ENCODE data around the gene FAM13C. TPM values are rescaled to one million over a fixed set of nuclear protein-coding genes. Genes with fewer than 3 reads are reported as not detected.

The FAM13C gene
- total RNA-seq, 8 experiments from 2014 or later: 0.67 to 29.1 (median 14.9) TPM; not detected in 1

DNA sequence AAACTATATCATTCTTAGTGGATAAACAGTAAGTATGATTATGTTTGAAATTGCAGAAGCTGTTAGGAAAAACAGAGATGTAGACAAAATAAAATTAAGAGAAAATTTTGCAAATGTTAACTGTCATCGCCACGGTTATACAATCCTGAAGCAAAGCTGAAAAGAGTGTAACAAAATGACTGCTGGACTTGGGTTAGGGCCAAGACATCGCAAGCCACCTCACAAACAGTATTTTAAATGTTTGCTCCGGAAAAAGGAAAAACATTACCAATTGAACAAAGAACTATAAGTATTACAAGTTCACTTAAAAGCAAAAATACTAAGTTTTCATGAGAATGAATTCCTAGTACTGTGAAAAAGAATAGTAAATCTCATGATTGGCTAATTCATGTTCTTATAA lies 60.0 kb downstream of the FAM13C start:
- in situ Hi-C loops (cut with MboI; ENCODE audit: low pct_unique_long_range_greater_than_20kb in 2 of 9, low sequenced_read_pairs in 9 of 9, unreplicated experiment in 9 of 9): no loop called here
- Histone ChIP-seq H3K4me3 (no peak overlapping the region), H3K4me1 (replicated peaks in 1 of 2) (no peaks in the 10 kb centered on the region), H3K27ac (no peak overlapping the region)
- 58 to 100% (median 90%) methylated on average over 1 to 4 of the region's 4 CpGs for WGBS, 10 experiments
- no peak for ATAC-seq (replicated peaks in 6 of 8)

DNA sequence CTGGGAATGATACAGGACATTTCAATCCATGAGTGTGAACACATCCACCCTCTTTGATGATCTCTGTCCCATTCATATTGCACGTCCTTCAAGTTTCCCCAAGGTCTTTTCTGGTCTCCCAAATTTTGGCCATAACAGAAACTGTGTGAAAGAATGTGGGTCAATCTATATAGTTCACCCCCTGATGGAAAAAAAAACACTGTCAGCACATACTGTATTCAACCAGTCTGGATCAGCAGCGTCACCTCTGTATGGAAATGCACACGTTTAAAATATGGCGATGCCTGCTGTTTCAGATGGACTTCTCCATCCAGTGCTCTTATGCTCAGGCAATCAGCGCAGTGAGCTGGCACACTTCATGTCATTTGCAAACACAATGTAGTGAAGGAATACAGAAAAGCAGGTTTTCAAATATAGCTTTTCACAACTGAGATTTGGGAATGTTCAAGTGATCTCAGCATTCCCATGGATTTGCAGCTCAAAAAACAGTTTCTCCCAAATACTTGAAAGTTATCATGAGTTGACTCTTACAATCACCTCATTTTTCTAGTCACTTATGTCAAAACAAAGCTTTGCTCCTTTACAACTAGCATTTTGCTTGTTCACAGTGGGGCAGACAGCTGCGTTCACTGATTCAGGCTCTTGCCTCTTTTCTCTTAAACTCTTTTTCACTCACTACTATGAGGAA lies 61.1 kb downstream of the FAM13C start:
- 43 to 100% (median 88%) methylated on average over 1 to 6 of the region's 6 CpGs; no CpG with 5 or more reads in 1 of the 10 experiments for WGBS, 10 experiments
- no peak overlapping the region for H3K27ac ChIP-seq
- H3K4me3 ChIP-seq: no peak overlapping the region
- H3K4me1 ChIP-seq (replicated peaks in 1 of 2): no peaks in the 10 kb centered on the region
- no peak for ATAC-seq (replicated peaks in 6 of 8)
- in situ Hi-C loops (cut with MboI; ENCODE audit: low pct_unique_long_range_greater_than_20kb in 2 of 9, low sequenced_read_pairs in 9 of 9, unreplicated experiment in 9 of 9): no loop called here

DNA sequence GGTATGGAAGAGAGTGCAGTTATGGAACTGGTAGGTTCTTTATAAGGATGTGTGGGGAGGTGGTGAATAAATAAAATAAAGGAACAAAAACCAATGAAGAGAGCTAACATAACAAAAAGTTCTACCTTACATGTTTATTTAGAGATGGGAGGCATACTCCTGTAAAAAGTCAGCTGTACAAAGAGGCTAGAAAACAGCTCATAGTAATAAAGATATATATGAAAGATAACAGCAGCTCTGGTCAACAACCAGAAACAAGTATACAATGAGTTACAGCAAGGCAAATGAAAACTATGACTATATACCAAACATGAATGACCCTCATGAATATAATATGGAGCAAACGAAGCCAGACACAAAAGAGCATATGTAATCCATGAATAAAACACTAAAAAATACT lies 62.0 kb downstream of the FAM13C start:
- Histone ChIP-seq H3K4me3 (no peak overlapping the region), H3K27ac (no peak overlapping the region), H3K4me1 (replicated peaks in 1 of 2) (no peaks in the 10 kb centered on the region)
- 0 to 75% (median 54%) methylated on average over 1 of the region's 1 CpG; no CpG with 5 or more reads in 2 of the 10 experiments for WGBS, 10 experiments
- in situ Hi-C loops (cut with MboI; ENCODE audit: low pct_unique_long_range_greater_than_20kb in 2 of 9, low sequenced_read_pairs in 9 of 9, unreplicated experiment in 9 of 9): no loop called here
- ATAC-seq (replicated peaks in 6 of 8): no peak

DNA sequence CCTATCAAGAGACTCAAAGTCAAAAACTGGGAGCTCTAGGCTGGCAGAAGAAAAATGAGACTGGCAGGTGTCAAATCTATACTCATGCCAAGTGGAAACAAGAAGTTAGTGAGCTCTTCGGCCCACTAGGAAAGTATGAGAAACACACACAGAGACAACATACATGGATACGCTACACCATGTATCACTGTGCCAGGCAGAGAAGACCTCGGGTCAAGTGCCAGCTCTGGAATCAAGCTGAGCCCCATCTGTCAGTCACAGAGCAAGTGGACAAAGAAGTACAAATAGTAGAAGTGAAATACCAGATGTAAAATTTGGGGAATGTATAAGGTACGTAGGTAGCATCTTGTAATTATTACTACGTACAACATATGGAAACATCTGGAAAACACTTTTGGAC lies 62.4 kb downstream of the FAM13C start:
- no peaks in the 10 kb centered on the region for H3K4me1 ChIP-seq (replicated peaks in 1 of 2)
- H3K4me3 ChIP-seq: no peak overlapping the region
- no peak overlapping the region for H3K27ac ChIP-seq
- in situ Hi-C loops (cut with MboI; ENCODE audit: low pct_unique_long_range_greater_than_20kb in 2 of 9, low sequenced_read_pairs in 9 of 9, unreplicated experiment in 9 of 9): no loop called here
- no peak for ATAC-seq (replicated peaks in 6 of 8)
- WGBS, 10 experiments: 14 to 100% (median 69%) methylated on average over 2 to 5 of the region's 5 CpGs

DNA sequence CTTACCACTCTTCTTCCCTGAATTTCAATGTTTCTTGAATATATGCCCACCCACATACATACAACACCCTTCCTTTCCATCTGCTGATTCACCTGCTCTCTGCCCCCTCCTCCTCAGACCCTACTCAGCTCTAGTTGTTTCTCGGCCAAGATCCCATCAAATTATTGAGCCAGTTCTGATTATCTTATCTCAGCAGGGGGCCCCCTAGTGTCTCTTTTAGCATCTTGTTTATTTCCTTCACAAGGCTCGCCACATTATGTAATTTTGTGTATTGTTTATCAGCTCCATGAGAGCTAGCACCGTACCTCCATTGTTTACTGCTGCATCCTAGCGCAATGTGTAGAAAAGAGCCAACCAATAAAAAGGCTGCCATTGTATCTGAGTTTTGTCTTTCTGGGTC lies 71.9 kb downstream of the FAM13C start:
- ATAC-seq (replicated peaks in 6 of 8): no peak

GRCh38 chr10:59289853-59290252 lies 72.5 kb downstream of the FAM13C start:
- in situ Hi-C loops (cut with MboI; ENCODE audit: low pct_unique_long_range_greater_than_20kb in 2 of 9, low sequenced_read_pairs in 9 of 9, unreplicated experiment in 9 of 9): no loop called here
- peak in 2 of 8 experiments; percentile 32 to 67 for ATAC-seq (replicated peaks in 6 of 8)
- Histone ChIP-seq H3K4me3 (no peak overlapping the region), H3K27ac (no peak overlapping the region), H3K4me1 (replicated peaks in 1 of 2) (peaks cover under 1 to 1% of the 10 kb centered on the region in 2 donors)
- WGBS, 10 experiments: 0 to 67% (median 38%) methylated on average over 1 to 3 of the region's 3 CpGs; no CpG with 5 or more reads in 3 of the 10 experiments

More for the DNA sequence above, 71.9 kb downstream of the FAM13C start:
- WGBS, 10 experiments: 50 to 100% (median 94%) methylated on average over 1 to 4 of the region's 4 CpGs; no CpG with 5 or more reads in 1 of the 10 experiments
- in situ Hi-C loops (cut with MboI; ENCODE audit: low pct_unique_long_range_greater_than_20kb in 2 of 9, low sequenced_read_pairs in 9 of 9, unreplicated experiment in 9 of 9): no loop called here
- H3K27ac ChIP-seq: no peak overlapping the region
- H3K4me1 ChIP-seq (replicated peaks in 1 of 2): no peaks in the 10 kb centered on the region
- no peak overlapping the region for H3K4me3 ChIP-seq

- Histone ChIP-seq H3K4me3 (no peak overlapping the region), H3K27ac (no peak overlapping the region), H3K4me1 (replicated peaks in 1 of 2) (peaks cover 21 to 22% of the 10 kb centered on the region in 2 donors)
- ATAC-seq (replicated peaks in 6 of 8): peak in 1 of 8 experiments; percentile 45
- in situ Hi-C loops (cut with MboI; ENCODE audit: low pct_unique_long_range_greater_than_20kb in 2 of 9, low sequenced_read_pairs in 9 of 9, unreplicated experiment in 9 of 9): no loop called here
- WGBS, 10 experiments: 30 to 100% (median 94%) methylated on average over 1 to 3 of the region's 3 CpGs; no CpG with 5 or more reads in 2 of the 10 experiments
Measured at GRCh38 chr10:59287587-59288255, 74.6 kb downstream of the FAM13C start.

DNA sequence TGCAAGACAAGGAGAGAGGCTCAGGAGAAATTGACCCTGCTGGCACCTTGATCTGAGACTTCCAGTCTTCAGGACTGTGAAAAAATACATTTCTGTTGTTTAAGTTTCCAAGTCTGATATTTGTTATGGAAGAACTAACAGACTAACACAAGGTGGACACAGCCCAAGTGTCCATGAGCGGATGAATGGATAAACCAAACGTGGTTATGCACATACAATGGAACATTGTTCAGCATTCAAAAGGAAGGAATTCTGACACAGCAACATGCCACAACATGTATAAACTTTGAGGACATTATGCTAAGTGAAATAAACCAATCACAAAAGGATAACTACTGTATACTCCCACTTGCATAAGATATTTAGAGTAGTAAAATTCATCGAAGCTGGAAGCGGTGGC lies 76.5 kb downstream of the FAM13C start:
- 63 to 100% (median 83%) methylated on average over 2 to 4 of the region's 4 CpGs; no CpG with 5 or more reads in 2 of the 10 experiments for WGBS, 10 experiments
- no peak for ATAC-seq (replicated peaks in 6 of 8)
- in situ Hi-C loops (cut with MboI; ENCODE audit: low pct_unique_long_range_greater_than_20kb in 2 of 9, low sequenced_read_pairs in 9 of 9, unreplicated experiment in 9 of 9): no loop called here
- Histone ChIP-seq H3K27ac (no peak overlapping the region), H3K4me1 (replicated peaks in 1 of 2) (peaks cover 23 to 24% of the 10 kb centered on the region in 2 donors), H3K4me3 (no peak overlapping the region)

GRCh38 chr10:59285073-59285472 lies 77.3 kb downstream of the FAM13C start:
- ATAC-seq (replicated peaks in 6 of 8): no peak
- peak overlapping the region in 1 of 2 donors; percentile 78 for H3K27ac ChIP-seq
- no peak overlapping the region for H3K4me3 ChIP-seq
- 100% methylated on average over 1 of the region's 4 CpGs; no CpG with 5 or more reads in 9 of the 10 experiments for WGBS, 10 experiments
- peaks cover 23 to 24% of the 10 kb centered on the region in 2 donors for H3K4me1 ChIP-seq (replicated peaks in 1 of 2)
- in situ Hi-C loops (cut with MboI; ENCODE audit: low pct_unique_long_range_greater_than_20kb in 2 of 9, low sequenced_read_pairs in 9 of 9, unreplicated experiment in 9 of 9): no loop called here

DNA sequence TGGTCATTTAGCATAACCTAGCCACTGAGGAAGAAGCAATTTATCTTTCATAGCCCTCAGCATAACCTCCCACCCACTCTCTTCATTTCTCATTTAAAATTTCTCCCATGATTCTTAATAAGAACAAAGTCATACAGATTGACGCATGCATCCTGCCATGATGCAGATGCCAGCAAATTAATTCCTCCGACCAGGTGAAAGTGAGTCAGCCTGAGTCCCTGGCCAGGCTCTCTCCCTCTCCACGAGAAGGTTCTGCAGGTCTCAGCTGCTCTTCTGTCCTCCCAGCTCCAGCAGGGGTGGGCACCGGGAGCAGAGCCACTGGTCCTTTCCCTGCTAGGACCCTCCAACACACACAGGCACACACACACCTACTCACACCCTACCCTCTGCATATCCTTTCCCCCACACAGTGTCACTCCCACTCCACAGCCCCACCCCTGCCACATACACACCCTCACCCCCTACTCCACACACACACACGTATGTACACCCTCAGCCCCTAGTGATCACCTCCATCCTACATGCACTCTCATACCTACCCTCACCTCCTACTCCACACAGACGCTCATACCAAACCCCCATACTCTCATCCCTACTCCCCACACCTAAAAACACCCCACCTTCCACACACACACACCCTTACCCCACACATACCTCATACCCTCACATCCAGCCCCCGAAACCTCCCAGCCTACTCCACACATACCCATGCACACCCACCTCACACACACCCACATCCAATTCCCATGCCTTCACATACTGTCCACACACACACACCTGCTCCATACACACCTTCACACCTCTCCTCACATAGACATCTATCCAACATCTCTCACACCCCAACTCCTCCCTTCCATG lies 78.0 kb downstream of the FAM13C start:
- Histone ChIP-seq H3K4me3 (peak overlapping the region in 3 of 5 donors; percentile 9 to 21 (median 12)), H3K27ac (peak overlapping the region; percentile 56 to 78), H3K4me1 (replicated peaks in 1 of 2) (peaks cover 23 to 30% of the 10 kb centered on the region in 2 donors)
- peak in 6 of 8 experiments; percentile 25 to 75 (median 72) for ATAC-seq (replicated peaks in 6 of 8)
- 0 to 100% (median 55%) methylated on average over 1 to 2 of the region's 7 CpGs; no CpG with 5 or more reads in 4 of the 10 experiments for WGBS, 10 experiments
- in situ Hi-C loops (cut with MboI; ENCODE audit: low pct_unique_long_range_greater_than_20kb in 2 of 9, low sequenced_read_pairs in 9 of 9, unreplicated experiment in 9 of 9): no loop called here

DNA sequence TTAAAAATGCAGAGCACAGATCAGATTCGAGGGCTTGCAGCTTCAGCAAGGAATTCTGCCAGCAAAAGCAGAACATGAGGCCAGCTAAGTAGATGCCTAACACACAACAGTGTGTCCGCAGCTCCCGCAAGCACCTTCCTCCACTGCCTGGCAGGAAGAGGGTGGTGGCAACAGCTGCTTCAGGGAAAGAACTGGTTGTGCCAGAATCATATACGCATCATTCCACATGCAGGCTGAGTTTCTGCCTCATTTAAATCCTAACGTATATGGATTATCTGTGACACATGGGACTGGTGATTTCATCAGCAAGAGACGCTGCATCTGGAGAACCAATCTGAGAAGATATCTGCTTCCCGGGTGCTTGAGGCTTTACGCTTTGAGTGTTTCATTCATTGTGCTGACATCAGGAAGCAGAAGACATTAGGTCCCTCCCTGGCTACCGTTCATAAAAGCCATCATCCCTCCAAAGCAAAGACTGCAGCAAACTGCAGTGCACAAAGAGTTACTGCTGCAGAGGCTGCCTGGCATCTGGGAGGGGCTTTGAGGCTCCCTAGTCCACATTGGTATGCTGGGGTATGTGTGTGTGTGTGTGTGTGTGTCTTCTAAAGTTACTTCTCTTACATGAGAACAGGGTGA lies 78.8 kb downstream of the FAM13C start:
- ATAC-seq (replicated peaks in 6 of 8): peak in 7 of 8 experiments; percentile 68 to 85 (median 75)
- 0 to 64% (median 53%) methylated on average over 1 to 7 of the region's 9 CpGs; no CpG with 5 or more reads in 3 of the 10 experiments for WGBS, 10 experiments
- Histone ChIP-seq H3K4me3 (peak overlapping the region in 4 of 5 donors; percentile 0 to 21 (median 10)), H3K4me1 (replicated peaks in 1 of 2) (peaks cover 23 to 30% of the 10 kb centered on the region in 2 donors), H3K27ac (peak overlapping the region; percentile 59 to 78)
- in situ Hi-C loops (cut with MboI; ENCODE audit: low pct_unique_long_range_greater_than_20kb in 2 of 9, low sequenced_read_pairs in 9 of 9, unreplicated experiment in 9 of 9): no loop called here

GRCh38 chr10:59281861-59282260 lies 80.5 kb downstream of the FAM13C start:
- in situ Hi-C loops (cut with MboI; ENCODE audit: low pct_unique_long_range_greater_than_20kb in 2 of 9, low sequenced_read_pairs in 9 of 9, unreplicated experiment in 9 of 9): no loop called here
- no peak overlapping the region for H3K27ac ChIP-seq

More at GRCh38 chr10:59281861-59282260, 80.5 kb downstream of the FAM13C start:
- peak overlapping the region in 3 of 5 donors; percentile 9 to 21 (median 12) for H3K4me3 ChIP-seq
- H3K4me1 ChIP-seq (replicated peaks in 1 of 2): peaks cover 30 to 36% of the 10 kb centered on the region in 2 donors
- WGBS, 10 experiments: 0 to 100% (median 11%) methylated on average over 1 of the region's 1 CpG; no CpG with 5 or more reads in 3 of the 10 experiments
- ATAC-seq (replicated peaks in 6 of 8): no peak
